Effector memory CD4-positive, alpha-beta T cell (primary cell): Measurements from ENCODE around the gene SLC25A26.
"Not testable (repeated sequence)": the region's sequence is repeated elsewhere in the genome, so short reads cannot be mapped to it uniquely, and the experiment has no call there.

ENCODE experiments used
- DNase-seq, 3 donors: peaks; one replicate each; pipeline ENCODE4 v3.0.0-alpha.2; 2020
- H3K27ac ChIP-seq: 2 replicates; pipeline ENCODE4 v1.7.0; 2013; ENCODE audit warnings: mild to moderate bottlenecking, low read length, moderate library complexity; ENCODE audit not compliant: insufficient read depth, poor library complexity, severe bottlenecking
- H3K27me3 ChIP-seq: replicated peaks from 2 replicates; pipeline ENCODE4 v1.7.0; 2013; ENCODE audit warnings: mild to moderate bottlenecking, low read length; ENCODE audit not compliant: insufficient read depth, control insufficient read depth, poor library complexity, severe bottlenecking
- H3K36me3 ChIP-seq: 2 replicates; pipeline ENCODE4 v1.7.0; 2013; ENCODE audit warnings: mild to moderate bottlenecking, low read length, moderate library complexity; ENCODE audit not compliant: control insufficient read depth, insufficient read depth
- H3K4me1 ChIP-seq: 2 replicates; pipeline ENCODE4 v1.7.0; 2013; ENCODE audit warnings: low read length, mild to moderate bottlenecking; ENCODE audit not compliant: control insufficient read depth, insufficient read depth, poor library complexity, severe bottlenecking
- H3K4me3 ChIP-seq: 2 replicates; pipeline ENCODE4 v1.7.0; 2013; ENCODE audit warnings: low read length, low read depth, mild to moderate bottlenecking; ENCODE audit not compliant: insufficient read depth, poor library complexity, severe bottlenecking
- H3K9me3 ChIP-seq: 2 replicates; pipeline ENCODE4 v1.7.0; 2013; ENCODE audit warnings: mild to moderate bottlenecking, low read length, moderate library complexity; ENCODE audit not compliant: control insufficient read depth

Gene SLC25A26

DNA sequence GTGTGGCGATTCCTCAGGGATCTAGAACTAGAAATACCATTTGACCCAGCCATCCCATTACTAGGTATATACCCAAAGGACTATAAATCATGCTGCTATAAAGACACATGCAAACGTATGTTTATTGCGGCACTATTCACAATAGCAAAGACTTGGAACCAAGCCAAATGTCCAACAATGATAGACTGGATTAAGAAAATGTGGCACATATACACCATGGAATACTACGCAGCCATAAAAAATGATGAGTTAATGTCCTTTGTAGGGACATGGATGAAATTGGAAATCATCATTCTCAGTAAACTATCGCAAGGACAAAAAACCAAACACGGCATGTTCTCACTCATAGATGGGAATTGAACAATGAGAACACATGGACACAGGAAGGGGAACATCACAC is 54.0 kb downstream of the SLC25A26 start:
- H3K36me3 ChIP-seq = not testable (repeated sequence)

DNA sequence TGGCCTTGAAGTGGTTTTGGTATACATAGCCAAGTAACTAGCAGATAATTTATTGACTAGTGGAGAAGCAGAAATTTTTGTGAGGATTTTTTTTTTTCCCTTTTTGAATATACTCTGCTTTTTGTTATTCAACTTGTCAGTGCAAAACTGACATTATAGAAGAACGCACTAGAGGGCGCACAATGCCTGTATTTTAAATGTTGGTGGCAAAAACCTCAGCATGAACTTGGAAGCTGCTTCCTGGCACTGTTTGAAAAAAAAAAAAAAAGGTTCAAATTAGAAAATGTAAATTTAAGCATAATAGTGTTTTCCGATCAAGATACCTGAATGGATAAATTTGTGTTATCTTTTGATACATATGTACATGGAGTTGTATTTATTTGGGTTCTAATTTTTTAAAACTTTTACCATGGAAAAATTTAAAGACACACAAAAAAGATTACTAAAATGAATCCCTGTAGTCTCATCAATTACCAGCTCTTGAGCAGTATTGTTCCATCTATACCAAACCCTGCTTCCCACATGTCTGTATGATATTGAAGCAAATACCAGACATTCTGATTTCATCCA is 56.0 kb downstream of the SLC25A26 start:
- H3K4me3 ChIP-seq = no peak overlapping the region
- H3K9me3 ChIP-seq = no peaks in the 10 kb centered on the region
- no peaks in the 10 kb centered on the region for H3K36me3 ChIP-seq
- peak; percentile 29 to 54 (median 35) for DNase-seq
- no peaks in the 10 kb centered on the region for H3K27me3 ChIP-seq
- no peaks in the 10 kb centered on the region for H3K4me1 ChIP-seq
- no peak overlapping the region for H3K27ac ChIP-seq

More for the DNA sequence above, 54.0 kb downstream of the SLC25A26 start:
- not testable (repeated sequence) for H3K27ac ChIP-seq, DNase-seq, H3K9me3 ChIP-seq, H3K4me1 ChIP-seq, H3K4me3 ChIP-seq, H3K27me3 ChIP-seq

DNA sequence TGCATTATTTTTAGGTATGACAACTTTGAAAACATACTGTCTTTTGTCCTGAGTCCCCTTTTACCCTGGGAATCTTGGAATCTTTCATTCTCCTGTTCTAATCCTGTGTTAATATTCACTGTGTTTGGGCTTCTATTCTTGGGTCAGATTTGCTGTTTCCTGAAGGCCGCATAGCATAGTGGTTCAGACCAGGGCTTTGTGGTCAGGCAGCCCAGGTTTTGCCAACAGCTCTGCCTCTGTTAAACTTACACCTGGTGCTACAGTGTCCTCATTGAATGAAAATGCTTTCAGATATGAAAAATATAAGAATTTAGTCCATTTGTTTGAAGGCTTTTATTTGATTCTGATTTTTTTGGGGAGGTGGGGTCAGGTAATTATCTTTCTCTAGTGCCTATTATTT is 58.4 kb downstream of the SLC25A26 start:
- Histone ChIP-seq H3K4me3 (no peak overlapping the region), H3K27ac (no peak overlapping the region), H3K27me3 (no peaks in the 10 kb centered on the region), H3K4me1 (no peaks in the 10 kb centered on the region), H3K9me3 (no peaks in the 10 kb centered on the region), H3K36me3 (no peaks in the 10 kb centered on the region)
- no peak for DNase-seq

DNA sequence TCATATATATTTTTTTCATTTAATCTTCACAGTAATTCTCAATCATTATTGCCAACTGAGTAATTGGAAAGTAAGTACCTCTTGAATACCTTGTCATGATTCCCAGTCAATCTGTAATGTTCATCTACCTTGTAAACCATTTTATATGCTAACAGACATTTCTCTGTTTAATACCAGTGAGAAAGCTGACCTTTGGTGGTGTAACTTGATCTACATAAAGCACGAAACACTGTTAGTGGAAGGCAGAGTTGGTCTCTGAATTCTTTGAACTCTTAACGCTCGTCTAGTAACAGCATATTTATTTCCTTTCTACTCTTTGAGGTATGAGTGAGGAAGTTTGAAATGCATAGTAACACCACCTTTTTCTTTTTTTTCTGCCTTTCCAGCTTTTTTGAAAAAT is 59.5 kb downstream of the SLC25A26 start:
- no peaks in the 10 kb centered on the region for H3K9me3 ChIP-seq
- no peaks in the 10 kb centered on the region for H3K4me1 ChIP-seq
- H3K27ac ChIP-seq = no peak overlapping the region
- no peak for DNase-seq
- no peak overlapping the region for H3K4me3 ChIP-seq
- no peaks in the 10 kb centered on the region for H3K27me3 ChIP-seq
- H3K36me3 ChIP-seq = no peaks in the 10 kb centered on the region

DNA sequence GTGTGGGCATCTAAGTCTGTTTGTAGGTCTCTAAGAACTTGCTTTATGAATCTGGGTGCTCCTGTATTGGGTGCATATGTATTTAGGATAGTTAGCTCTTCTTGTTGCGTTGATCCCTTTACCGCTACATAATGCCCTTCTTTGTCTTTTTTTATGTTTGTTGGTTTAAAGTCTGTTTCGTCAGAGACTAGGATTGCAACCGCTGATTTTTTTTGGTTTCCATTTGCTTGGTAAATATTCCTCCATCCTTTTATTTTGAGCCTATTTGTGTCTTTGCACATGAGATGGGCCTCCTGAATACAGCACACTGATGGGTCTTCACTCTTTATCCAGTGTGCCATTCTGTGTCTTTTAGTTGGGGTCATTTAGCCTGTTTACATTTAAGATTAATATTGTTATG is 71.1 kb downstream of the SLC25A26 start:
- H3K36me3 ChIP-seq, H3K4me1 ChIP-seq, H3K4me3 ChIP-seq, DNase-seq, H3K27ac ChIP-seq, H3K27me3 ChIP-seq, H3K9me3 ChIP-seq: not testable (repeated sequence)

DNA sequence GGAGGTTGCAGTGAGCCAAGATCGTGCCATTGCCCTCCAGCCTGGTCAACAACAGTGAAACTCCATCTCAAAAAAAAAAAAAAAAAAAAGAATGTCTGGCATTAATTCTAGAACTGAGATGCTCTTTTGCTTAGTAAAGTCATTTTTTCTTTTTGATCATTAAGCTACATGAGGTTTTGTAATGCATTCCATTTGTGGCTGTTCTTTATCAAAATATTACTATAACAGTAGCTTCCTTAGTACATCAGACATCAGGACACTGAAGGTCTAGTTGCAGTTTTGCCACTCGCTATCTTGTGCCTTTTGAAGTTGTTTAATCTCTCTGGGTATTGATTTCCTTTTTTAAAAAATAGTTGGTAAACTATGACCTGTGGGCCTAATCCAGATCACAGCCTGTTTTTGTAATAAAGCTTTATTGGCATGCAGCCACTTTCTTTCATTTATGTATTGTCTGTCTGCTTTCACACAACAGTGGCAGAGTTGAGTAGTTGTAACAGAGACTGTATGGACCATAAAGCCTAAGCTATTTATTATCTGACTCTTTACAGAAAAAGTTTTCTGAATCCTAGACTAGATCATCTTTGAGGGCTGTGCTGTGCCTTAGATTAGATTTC is 76.6 kb downstream of the SLC25A26 start:
- Histone ChIP-seq H3K27me3 (no peaks in the 10 kb centered on the region), H3K36me3 (no peaks in the 10 kb centered on the region), H3K9me3 (no peaks in the 10 kb centered on the region), H3K4me1 (peaks cover 26% of the 10 kb centered on the region), H3K27ac (peak overlapping the region; percentile 27), H3K4me3 (no peak overlapping the region)
- DNase-seq = no peak

DNA sequence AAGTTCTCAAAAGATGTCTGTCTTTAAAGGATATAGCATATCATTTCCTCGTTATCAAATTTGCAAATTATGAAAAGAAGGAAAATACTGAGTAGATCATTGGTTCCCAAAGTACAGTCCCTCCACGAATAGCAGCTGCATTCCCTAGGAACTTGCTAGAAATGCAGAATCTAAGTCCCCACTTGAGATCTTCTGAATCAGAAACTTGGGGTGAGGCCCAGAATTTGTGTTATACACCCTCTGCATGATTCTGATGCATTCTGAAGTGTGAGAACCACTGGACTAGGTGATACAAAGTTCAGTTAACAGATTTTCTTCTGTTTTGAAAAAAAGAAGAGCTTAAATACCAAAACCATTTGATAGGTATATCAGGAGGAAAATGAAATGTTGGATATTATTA is 77.1 kb downstream of the SLC25A26 start:
- Histone ChIP-seq H3K9me3 (no peaks in the 10 kb centered on the region), H3K4me1 (peaks cover 31% of the 10 kb centered on the region), H3K4me3 (no peak overlapping the region), H3K27me3 (no peaks in the 10 kb centered on the region), H3K36me3 (no peaks in the 10 kb centered on the region), H3K27ac (peak overlapping the region; percentile 27)
- DNase-seq = no peak

DNA sequence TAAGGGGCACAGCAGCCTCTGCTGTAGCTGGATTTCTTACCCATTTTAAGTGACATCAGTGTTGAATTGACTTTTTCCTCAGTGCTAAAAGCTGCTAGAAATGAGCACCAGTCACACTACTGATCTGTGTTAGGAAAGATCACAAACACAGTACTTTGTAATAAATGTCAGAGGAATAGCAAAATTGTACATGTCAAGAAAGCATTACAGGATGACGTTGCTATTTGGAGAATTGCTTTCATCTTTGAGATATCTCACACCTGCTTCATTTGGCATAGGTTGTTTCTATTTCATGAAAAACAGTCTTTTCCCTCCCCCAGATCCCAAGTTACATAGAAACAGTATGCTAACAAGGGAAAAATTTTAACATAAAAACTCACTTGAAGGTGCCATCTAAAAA is 77.8 kb downstream of the SLC25A26 start:
- Histone ChIP-seq H3K9me3 (no peaks in the 10 kb centered on the region), H3K4me3 (no peak overlapping the region), H3K27me3 (no peaks in the 10 kb centered on the region), H3K27ac (no peak overlapping the region), H3K36me3 (no peaks in the 10 kb centered on the region), H3K4me1 (peaks cover 36% of the 10 kb centered on the region)
- no peak for DNase-seq

DNA sequence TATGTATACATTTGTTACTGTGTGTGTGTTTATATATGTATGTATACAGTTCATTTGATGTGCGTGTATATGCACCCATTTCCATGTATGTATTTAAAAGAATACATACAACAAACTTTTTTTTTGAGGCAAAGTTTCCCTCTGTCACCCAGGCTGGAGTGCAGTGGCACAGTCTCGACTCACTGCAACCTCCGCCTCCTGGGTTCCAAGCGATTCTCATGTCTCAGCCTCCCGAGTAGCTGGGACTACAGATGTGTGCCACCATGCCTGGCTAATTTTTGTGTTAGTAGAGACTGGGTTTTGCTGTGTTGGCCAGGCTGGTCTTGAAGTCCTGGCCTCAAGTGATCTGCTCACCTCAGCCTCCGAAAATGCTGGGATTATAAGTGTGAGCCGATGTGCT is 78.3 kb downstream of the SLC25A26 start:
- not testable (repeated sequence) for H3K9me3 ChIP-seq, H3K4me3 ChIP-seq, DNase-seq, H3K36me3 ChIP-seq, H3K27ac ChIP-seq, H3K27me3 ChIP-seq
- H3K4me1 ChIP-seq = peaks cover 36% of the 10 kb centered on the region

DNA sequence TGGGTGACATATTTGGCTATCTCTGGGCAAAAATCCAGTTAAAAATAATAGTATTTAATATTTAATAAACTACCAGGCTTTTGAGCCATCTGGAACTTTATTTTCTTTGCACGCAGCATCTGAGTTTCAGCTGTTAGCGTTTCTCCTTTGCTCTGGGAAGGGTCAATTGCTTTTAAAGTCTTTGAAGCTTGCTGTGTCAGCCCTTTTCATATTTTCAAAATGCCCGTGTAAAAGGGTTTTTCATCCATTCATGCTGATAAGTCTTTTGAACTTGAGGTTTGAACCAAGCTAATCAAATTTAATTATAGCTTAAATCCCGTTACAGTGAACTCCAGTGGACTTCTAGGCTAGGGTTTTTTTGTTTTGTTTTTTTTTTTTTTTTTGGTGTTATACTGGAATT is 79.1 kb downstream of the SLC25A26 start:
- no peak overlapping the region for H3K27ac ChIP-seq
- H3K27me3 ChIP-seq = no peaks in the 10 kb centered on the region
- no peaks in the 10 kb centered on the region for H3K9me3 ChIP-seq
- no peak for DNase-seq
- no peaks in the 10 kb centered on the region for H3K36me3 ChIP-seq
- no peak overlapping the region for H3K4me3 ChIP-seq
- H3K4me1 ChIP-seq = peaks cover 42% of the 10 kb centered on the region
